GM10248 (cell line): ENCODE results near the gene CAMTA1.

Experiments
- CTCF ChIA-PET: fragments of 300-600 bp; sonication (Branson Sonifier 250); formaldehyde crosslinking; extraction: SDS; loops from one replicate; lab custom pipeline; 2021; ENCODE audit warnings: antibody characterized with exemption; lab: Yijun Ruan, JAX
- POLR2A ChIA-PET: fragments of 350-650 bp; sonication (Branson Sonifier 250); formaldehyde crosslinking; extraction: SDS; loops from one replicate; lab custom pipeline; 2020; ENCODE audit warnings: antibody characterized with exemption; lab: Yijun Ruan, JAX
- DNase-seq: peaks from one replicate; pipeline ENCODE4 v3.0.0; 2012; ENCODE audit errors: extremely low spot score
- CTCF ChIP-seq: IDR thresholded peaks from 2 replicates; pipeline ENCODE4 v1.5.1; 2012; ENCODE audit warnings: mild to moderate bottlenecking, low read depth; ENCODE audit errors: extremely low read depth, missing control alignments, control extremely low read depth

CAMTA1 gene

GRCh38 chr1:7616076-7616832 is 831.0 kb downstream of the CAMTA1 start:
- peak; percentile 51 for DNase-seq
- no peak for TF ChIP-seq CTCF
- CTCF ChIA-PET, result interaction anchor here (0.9 kb wide), 1 partner anchor 31 kb away, joined by 4 read pairs; no protein-coding TSS in a partner anchor
- POLR2A ChIA-PET, result no interaction called here

GRCh38 chr1:7616953-7617352 is 831.7 kb downstream of the CAMTA1 start:
- no peak for DNase-seq
- CTCF ChIA-PET, result interaction anchor here (0.9 kb wide), 1 partner anchor 31 kb away, joined by 4 read pairs; no protein-coding TSS in a partner anchor

GRCh38 chr1:7617826-7618225 is 832.6 kb downstream of the CAMTA1 start:
- ChIA-PET CTCF (no interaction called here), POLR2A (no interaction called here)
- no peak for DNase-seq
- no peak for TF ChIP-seq CTCF

More at GRCh38 chr1:7616953-7617352, 831.7 kb downstream of the CAMTA1 start:
- POLR2A ChIA-PET, result no interaction called here
- TF ChIP-seq CTCF, result no peak

- DNase-seq, result no peak
- ChIA-PET POLR2A (no interaction called here), CTCF (no interaction called here)
- TF ChIP-seq CTCF, result no peak
These were observed 834.9 kb downstream of the CAMTA1 start for GRCh38 chr1:7620196-7620595.

- CTCF ChIA-PET, result no interaction called here
- no peak for TF ChIP-seq CTCF
- no peak for DNase-seq
These were observed 836.3 kb downstream of the CAMTA1 start for GRCh38 chr1:7621334-7622219.

DNA sequence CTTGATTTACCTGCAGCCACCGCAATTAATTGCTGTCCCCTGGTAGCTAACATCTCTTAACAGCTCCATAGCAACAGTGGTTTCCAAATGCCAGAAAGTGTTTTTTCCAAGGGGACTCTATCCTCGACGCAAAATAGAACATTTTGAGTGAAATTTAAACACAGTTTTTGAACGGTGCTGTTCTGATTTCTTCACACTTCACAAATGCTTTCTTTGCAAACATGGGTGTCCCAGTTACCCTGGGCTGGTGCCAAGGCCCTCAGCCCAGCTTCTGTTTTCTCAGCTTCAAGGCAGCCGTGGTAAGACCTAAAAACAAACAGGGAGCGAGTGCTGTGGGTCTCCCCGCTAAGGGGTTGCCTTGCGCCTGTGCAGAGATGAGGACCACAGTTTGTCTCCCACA is 838.6 kb downstream of the CAMTA1 start:
- ChIA-PET CTCF (no interaction called here), POLR2A (no interaction called here)
- DNase-seq, result no peak
- TF ChIP-seq CTCF, result no peak

More at GRCh38 chr1:7621334-7622219, 836.3 kb downstream of the CAMTA1 start:
- POLR2A ChIA-PET, result no interaction called here
